Left renal cortex interstitium (tissue), 4 donors: ENCODE results near the gene PDX1. TPM values are rescaled to one million over a fixed set of nuclear protein-coding genes. Genes with fewer than 3 reads are reported as not detected.

Source experiments
- DNase-seq, 4 donors: peaks; one replicate each; pipeline ENCODE4 v3.0.0-alpha.2; 2013; ENCODE audit warnings: low read depth in 4 of 4, low spot score in 2 of 4, missing footprints in 1 of 4
- polyA plus RNA-seq, 4 donors: library from polyadenylated mRNA; unstranded; fragments of 120-200 nt; gene quantifications; one replicate each; pipeline ENCODE4 v1.2.1, GENCODE V29; 2013; ENCODE audit not compliant: insufficient read length in 4 of 4

PDX1 gene
- polyA plus RNA-seq, 4 donors = not detected

GRCh38 chr13:27969082-27969865 lies 49.5 kb downstream of the PDX1 start, which contains the start of gene CDX2:
Gene CDX2 (minus strand): TSS chr13:27969315. CDS start chr13:27969006, 309 bp downstream.
- no peak for DNase-seq

GRCh38 chr13:27969866-27970229 lies 50.0 kb downstream of the PDX1 start:
- DNase-seq = no peak

- no peak for DNase-seq
These were observed 50.8 kb downstream of the PDX1 start for GRCh38 chr13:27970382-27971235.

- no peak for DNase-seq
These were observed 51.4 kb downstream of the PDX1 start for GRCh38 chr13:27971236-27971645.

GRCh38 chr13:27971776-27972477 lies 52.1 kb downstream of the PDX1 start:
- DNase-seq = no peak

- DNase-seq = no peak
These were observed 52.6 kb downstream of the PDX1 start for GRCh38 chr13:27972478-27972820.

- DNase-seq = no peak
These were observed 53.5 kb downstream of the PDX1 start for GRCh38 chr13:27973291-27973690.

GRCh38 chr13:27973961-27974662 lies 54.3 kb downstream of the PDX1 start:
- no peak for DNase-seq

Other genes with a start within 250 kb of the PDX1 start
- not detected for gene GSX1, start 127.5 kb upstream of the PDX1 start, polyA plus RNA-seq
- gene CDX2, start 49.3 kb downstream of the PDX1 start, polyA plus RNA-seq = not detected
- not detected for gene URAD, start 68.7 kb downstream of the PDX1 start, polyA plus RNA-seq
- gene FLT3, start 180.6 kb downstream of the PDX1 start, polyA plus RNA-seq = under 1 TPM; 0.16 to 0.32 (median 0.24) TPM
- gene PAN3, start 218.5 kb downstream of the PDX1 start, polyA plus RNA-seq = 10 to 100 TPM; 44.7 to 64.9 (median 53.3) TPM